PC-9 (cell line): ENCODE measurements around the gene CDC20B. TPM values are rescaled to one million over a fixed set of nuclear protein-coding genes. Genes with fewer than 3 reads are reported as not detected.
A peak's percentile ranks its signal among the peaks of the same experiment; 100 is the strongest.

Source experiments
- BruUV-seq: library from RNA; stranded (reverse); fragments of 400-500 nt; replicated peaks from 2 replicates; lab custom pipeline; 2021; lab: Mats Ljungman, UMichigan
- CTCF ChIA-PET: fragments of 300-600 bp; sonication (Branson Sonifier 250); formaldehyde crosslinking; loops from one replicate; lab custom pipeline; 2022; ENCODE audit warnings: antibody characterized with exemption; lab: Charles Lee
- POLR2A ChIA-PET: fragments of 300-600 bp; sonication (Branson Sonifier 250); formaldehyde crosslinking; loops from one replicate; lab custom pipeline; 2022; ENCODE audit warnings: antibody characterized with exemption; ENCODE audit not compliant: unreplicated experiment; lab: Charles Lee
- DNase-seq, 2 experiments: peaks; one replicate each; pipeline versions ENCODE4 v3.0.0 to v3.0.0-alpha.2; 2015 to 2022; ENCODE audit warnings: mixed read lengths in 1 of 2
- H2AFZ ChIP-seq: fragments of 200-600 bp; sonication (generic); 2 replicates; pipeline ENCODE4 v1.8.1; 2017; ENCODE audit warnings: antibody characterized with exemption
- H3F3A ChIP-seq: fragments of 200-600 bp; sonication (generic); 2 replicates; pipeline ENCODE4 v1.8.1; 2017; ENCODE audit warnings: antibody characterized with exemption, mild to moderate bottlenecking, low read depth; ENCODE audit not compliant: insufficient read depth
- H3K27ac ChIP-seq: fragments of 200-600 bp; sonication (generic); 2 replicates; pipeline ENCODE4 v1.6.1; 2016; ENCODE audit warnings: mixed run types
- H3K27me3 ChIP-seq: fragments of 200-600 bp; sonication (generic); 2 replicates; pipeline ENCODE4 v1.6.1; 2016; ENCODE audit warnings: low read depth, mixed run types; ENCODE audit not compliant: insufficient read depth
- H3K36me3 ChIP-seq: fragments of 200-600 bp; sonication (generic); 2 replicates; pipeline ENCODE4 v1.6.1; 2016; ENCODE audit warnings: low read depth, mixed run types
- H3K4me1 ChIP-seq: fragments of 200-600 bp; sonication (generic); replicated peaks from 2 replicates; pipeline ENCODE4 v1.6.1; 2016; ENCODE audit warnings: mixed run types; ENCODE audit not compliant: insufficient read depth
- H3K4me2 ChIP-seq: fragments of 200-600 bp; sonication (generic); 2 replicates; pipeline ENCODE4 v1.6.1; 2017; ENCODE audit warnings: mixed run types
- H3K4me3 ChIP-seq: fragments of 200-600 bp; sonication (generic); 2 replicates; pipeline ENCODE4 v1.6.1; 2016; ENCODE audit warnings: mixed run types
- H3K79me2 ChIP-seq: fragments of 200-600 bp; sonication (generic); 2 replicates; pipeline ENCODE4 v1.6.1; 2017; ENCODE audit warnings: low read depth, mixed run types
- H3K9me2 ChIP-seq: fragments of 200-600 bp; sonication (generic); 2 replicates; pipeline ENCODE4 v1.8.1; 2017; ENCODE audit warnings: mild to moderate bottlenecking; ENCODE audit not compliant: insufficient read depth
- H3K9me3 ChIP-seq: fragments of 200-600 bp; sonication (generic); 2 replicates; pipeline ENCODE4 v1.8.1; 2016; ENCODE audit warnings: low read depth; ENCODE audit not compliant: insufficient read depth
- H4K20me1 ChIP-seq: fragments of 200-600 bp; sonication (generic); 2 replicates; pipeline ENCODE4 v1.8.1; 2017; ENCODE audit not compliant: insufficient read depth
- CTCF ChIP-seq: fragments of 200-600 bp; sonication (generic); conservative IDR thresholded peaks from 2 replicates; pipeline ENCODE4 v1.6.1; 2017; ENCODE audit warnings: mixed run types, antibody characterized with exemption, mild to moderate bottlenecking, moderate library complexity
- EZH2 ChIP-seq: fragments of 200-600 bp; sonication (generic); IDR thresholded peaks from 2 replicates; pipeline ENCODE4 v1.8.0; 2017; ENCODE audit warnings: antibody characterized with exemption, low read depth
- intact Hi-C: fragments of 100-400 bp; cut with micrococcal nuclease; formaldehyde crosslinking; loops from one replicate; pipeline ENCODE4 v1.10.0; 2022; ENCODE audit not compliant: unreplicated experiment
- total RNA-seq: library from RNA; stranded (reverse); gene quantifications from 2 replicates; pipeline ENCODE4 v1.2.3, GENCODE V29; 2021

The CDC20B gene
- total RNA-seq, 1 experiment from 2014 or later: not detected

- BruUV-seq: no TSS peak
- H3K27ac ChIP-seq: no peak overlapping the region
- H3K4me1 ChIP-seq: peaks cover 8% of the 10 kb centered on the region
- ChIA-PET CTCF (no interaction called here), POLR2A (no interaction called here)
- no peaks in the 10 kb centered on the region for H3K36me3 ChIP-seq
- H3F3A ChIP-seq: no peaks in the 10 kb centered on the region
- DNase-seq: no peak
- no peaks in the 10 kb centered on the region for H3K9me2 ChIP-seq
- H3K4me2 ChIP-seq: no peak overlapping the region
- no peak overlapping the region for H2AFZ ChIP-seq
- no peaks in the 10 kb centered on the region for H3K79me2 ChIP-seq
- H3K4me3 ChIP-seq: no peak overlapping the region
- peaks cover 5% of the 10 kb centered on the region for H3K27me3 ChIP-seq
- no peaks in the 10 kb centered on the region for H3K9me3 ChIP-seq
- H4K20me1 ChIP-seq: no peaks in the 10 kb centered on the region
- intact Hi-C loops: loop anchor here (5.0 kb wide), 2 partner anchors 302 to 907 kb away; no protein-coding TSS in a partner anchor
- TF ChIP-seq EZH2: no peak
- no peak for TF ChIP-seq CTCF
Observed at GRCh38 chr5:55149308-55149795, 23.6 kb downstream of the CDC20B start.

- peaks cover 7% of the 10 kb centered on the region for H3K27me3 ChIP-seq
- ChIA-PET POLR2A (no interaction called here), CTCF (interaction anchor here (1.8 kb wide), 1 partner anchor 203 kb away, joined by 5 read pairs; no protein-coding TSS in a partner anchor)
- H3K9me3 ChIP-seq: no peaks in the 10 kb centered on the region
- no peak overlapping the region for H3K4me3 ChIP-seq
- H3K27ac ChIP-seq: no peak overlapping the region
- peak; percentile 92 for TF ChIP-seq CTCF
- no peak for TF ChIP-seq EZH2
- no peaks in the 10 kb centered on the region for H4K20me1 ChIP-seq
- peak; percentile 68 to 70 for DNase-seq
- H2AFZ ChIP-seq: no peak overlapping the region
- no peak overlapping the region; the same call in 1 of the 2 replicates for H3K4me2 ChIP-seq
- no peaks in the 10 kb centered on the region for H3K9me2 ChIP-seq
- no peaks in the 10 kb centered on the region for H3K4me1 ChIP-seq
- BruUV-seq: no TSS peak
- no peaks in the 10 kb centered on the region for H3F3A ChIP-seq
- no peaks in the 10 kb centered on the region for H3K36me3 ChIP-seq
- intact Hi-C loops: loop anchor here (1.0 to 5.0 kb wide), 5 partner anchors 202 to 904 kb away; partner anchors contain the start of gene SNX18
- H3K79me2 ChIP-seq: no peaks in the 10 kb centered on the region
Observed at GRCh38 chr5:55146543-55147151, 26.3 kb downstream of the CDC20B start.

GRCh38 chr5:55146080-55146479, 26.9 kb downstream of the CDC20B start:
- no TSS peak for BruUV-seq
- no peaks in the 10 kb centered on the region for H3K9me2 ChIP-seq
- DNase-seq: no peak
- no peaks in the 10 kb centered on the region for H3F3A ChIP-seq
- no peaks in the 10 kb centered on the region for H3K4me1 ChIP-seq
- peaks cover 9% of the 10 kb centered on the region for H3K27me3 ChIP-seq
- TF ChIP-seq CTCF (no peak), EZH2 (no peak)
- no peaks in the 10 kb centered on the region for H3K36me3 ChIP-seq
- ChIA-PET CTCF (interaction anchor here (1.8 kb wide), 1 partner anchor 202 kb away, joined by 5 read pairs; no protein-coding TSS in a partner anchor), POLR2A (no interaction called here)
- no peaks in the 10 kb centered on the region for H3K79me2 ChIP-seq
- no peaks in the 10 kb centered on the region for H3K9me3 ChIP-seq
- no peak overlapping the region for H2AFZ ChIP-seq
- H3K4me3 ChIP-seq: no peak overlapping the region
- no peak overlapping the region for H3K4me2 ChIP-seq
- H4K20me1 ChIP-seq: no peaks in the 10 kb centered on the region
- H3K27ac ChIP-seq: no peak overlapping the region
- intact Hi-C loops: loop anchor here (1.0 to 5.0 kb wide), 5 partner anchors 201 to 904 kb away; partner anchors contain the start of gene SNX18
